Keratinocyte (primary cell): ENCODE data around the gene LRIT3. TPM values are rescaled to one million over a fixed set of nuclear protein-coding genes. Genes with fewer than 3 reads are reported as not detected.
"Not testable (repeated sequence)": the region's sequence is repeated elsewhere in the genome, so short reads cannot be mapped to it uniquely, and the experiment has no call there.

Source experiments
- DNase-seq: peaks from one replicate; pipeline ENCODE4 v3.0.0-alpha.2; 2011; ENCODE audit warnings: low read depth, missing footprints, low spot score
- FAIRE-seq: peaks from 2 replicates; lab custom pipeline; 2011; peaks lifted over from hg19 to GRCh38; lab: Jason Lieb, UNC
- H2AFZ ChIP-seq: 2 replicates; pipeline ENCODE4 v1.6.0; 2012; ENCODE audit warnings: low read length, control low read depth, inconsistent platforms; ENCODE audit not compliant: control insufficient read depth
- H3K27ac ChIP-seq: 2 replicates; pipeline ENCODE4 v1.5.1; 2011; ENCODE audit warnings: low read length; ENCODE audit not compliant: control insufficient read depth, insufficient read depth
- H3K27me3 ChIP-seq: 3 replicates; pipeline ENCODE4 v1.6.0; 2011; ENCODE audit warnings: low read length; ENCODE audit not compliant: control insufficient read depth, insufficient read depth; ENCODE audit errors: extremely low read depth
- H3K36me3 ChIP-seq, 2 experiments: 2 replicates in 1 of 2; 3 replicates in 1 of 2; pipeline ENCODE4 v1.5.1; 2011; ENCODE audit warnings: low read length in 2 of 2, mild to moderate bottlenecking in 1 of 2; ENCODE audit not compliant: control insufficient read depth in 2 of 2, insufficient read depth in 2 of 2; ENCODE audit errors: extremely low read depth in 1 of 2
- H3K4me1 ChIP-seq: 3 replicates; pipeline ENCODE4 v1.5.1; 2011; ENCODE audit warnings: low read length; ENCODE audit not compliant: control insufficient read depth, insufficient read depth; ENCODE audit errors: extremely low read depth
- H3K4me2 ChIP-seq: 3 replicates; pipeline ENCODE4 v1.6.0; 2011; ENCODE audit warnings: low read depth, low read length; ENCODE audit not compliant: control insufficient read depth, insufficient read depth; ENCODE audit errors: extremely low read depth
- H3K4me3 ChIP-seq, 3 experiments: fragments of 200-600 bp in 1 of 3; sonication (generic) in 1 of 3; 2 replicates in 2 of 3; 3 replicates in 1 of 3; pipeline ENCODE4 v1.5.1; 2011 to 2016; ENCODE audit warnings: low read length in 3 of 3, mild to moderate bottlenecking in 3 of 3, control low read depth in 2 of 3, inconsistent platforms in 1 of 3, low read depth in 1 of 3, mixed read lengths in 1 of 3, mixed run types in 1 of 3, moderate library complexity in 1 of 3; ENCODE audit not compliant: control insufficient read depth in 2 of 3, insufficient read depth in 2 of 3; ENCODE audit errors: extremely low read depth in 1 of 3
- H3K79me2 ChIP-seq: 2 replicates; pipeline ENCODE4 v1.6.0; 2012; ENCODE audit warnings: low read length; ENCODE audit not compliant: control insufficient read depth, insufficient read depth
- H3K9ac ChIP-seq: 3 replicates; pipeline ENCODE4 v1.6.0; 2011; ENCODE audit warnings: low read length; ENCODE audit not compliant: control insufficient read depth, insufficient read depth; ENCODE audit errors: extremely low read depth
- H3K9me1 ChIP-seq: 3 replicates; pipeline ENCODE4 v1.6.0; 2011; ENCODE audit warnings: low read length; ENCODE audit not compliant: control insufficient read depth, insufficient read depth; ENCODE audit errors: extremely low read depth
- H3K9me3 ChIP-seq: 2 replicates; pipeline ENCODE4 v1.5.1; 2012; ENCODE audit warnings: low read depth, low read length; ENCODE audit not compliant: control insufficient read depth
- H4K20me1 ChIP-seq: 3 replicates; pipeline ENCODE4 v1.6.0; 2011; ENCODE audit warnings: low read length; ENCODE audit not compliant: control insufficient read depth, insufficient read depth; ENCODE audit errors: extremely low read depth
- EZH2 ChIP-seq: IDR thresholded peaks from one replicate; pipeline ENCODE4 v1.6.1; 2012; ENCODE audit warnings: inconsistent platforms, mild to moderate bottlenecking, low read length, moderate library complexity
- dilution Hi-C: fragments of 300-500 bp; cut with MboI; formaldehyde crosslinking; loops from one replicate; pipeline ENCODE4 v1.7.0; 2020; ENCODE audit warnings: low sequenced_read_pairs; ENCODE audit not compliant: extremely low pct_ligation_motif_present
- polyA plus RNA-seq, 5 experiments: library from polyadenylated mRNA; depleted of rRNA in 3 of 5; stranded (reverse) in 3 of 5; stranded (forward) in 1 of 5; unstranded in 1 of 5; fragments of >200 nt; gene quantifications; 1 replicate in 1 of 5; 2 replicates in 3 of 5; 3 replicates in 1 of 5; pipeline versions ENCODE4 v1.2.1 to v1.2.3, GENCODE V29; 2011 to 2012; ENCODE audit warnings: missing spikeins in 2 of 5, low read depth in 1 of 5, low replicate concordance in 1 of 5
- TF ChIP-seq, protein P1 (sequence below), 3 experiments: IDR thresholded peaks in 1 of 3; conservative IDR thresholded peaks in 1 of 3; optimal IDR thresholded peaks in 1 of 3; 2 replicates in 2 of 3; 3 replicates in 1 of 3; pipeline versions ENCODE3 to v1.5.1; 2011; ENCODE audit warnings: low read length in 3 of 3, mild to moderate bottlenecking in 3 of 3, moderate library complexity in 2 of 3, control low read depth in 1 of 3, inconsistent platforms in 1 of 3; ENCODE audit not compliant: insufficient read depth in 2 of 3; ENCODE audit errors: extremely low read depth in 1 of 3

The LRIT3 gene
- polyA plus RNA-seq, 1 donor (not counting 4 experiments of a cell fraction or from before 2014, with no cell fraction given) = 0.09 TPM

DNA sequence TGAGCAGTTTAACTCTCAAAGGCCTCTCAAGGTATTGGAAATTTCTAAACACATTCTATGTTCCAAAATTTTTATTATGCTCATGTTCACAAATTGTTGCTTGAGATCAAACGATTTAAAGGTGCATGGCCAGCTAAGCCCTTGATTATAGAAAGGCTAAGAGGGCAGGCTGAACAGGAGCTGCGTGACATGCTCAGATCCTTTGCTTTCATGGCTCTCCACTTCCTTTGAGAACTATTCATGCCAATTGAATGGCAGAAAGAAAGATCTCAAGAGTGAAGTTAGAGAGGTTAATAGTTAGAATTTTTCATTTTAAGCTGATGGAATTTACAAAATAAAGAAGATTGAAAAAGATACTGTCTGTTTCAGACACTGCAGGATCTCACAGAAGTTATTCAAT, 594 bp downstream of the LRIT3 start:
- no peaks in the 10 kb centered on the region for H3K4me1 ChIP-seq
- H3K27ac ChIP-seq = no peak overlapping the region
- no peak overlapping the region for H2AFZ ChIP-seq
- H3K9ac ChIP-seq = no peak overlapping the region
- no peak for FAIRE-seq
- no peak overlapping the region for H3K4me3 ChIP-seq
- DNase-seq = no peak
- dilution Hi-C loops = no loop called here
- no peaks in the 10 kb centered on the region for H3K36me3 ChIP-seq
- TF ChIP-seq EZH2 = no peak
- TF ChIP-seq, protein P1, sequence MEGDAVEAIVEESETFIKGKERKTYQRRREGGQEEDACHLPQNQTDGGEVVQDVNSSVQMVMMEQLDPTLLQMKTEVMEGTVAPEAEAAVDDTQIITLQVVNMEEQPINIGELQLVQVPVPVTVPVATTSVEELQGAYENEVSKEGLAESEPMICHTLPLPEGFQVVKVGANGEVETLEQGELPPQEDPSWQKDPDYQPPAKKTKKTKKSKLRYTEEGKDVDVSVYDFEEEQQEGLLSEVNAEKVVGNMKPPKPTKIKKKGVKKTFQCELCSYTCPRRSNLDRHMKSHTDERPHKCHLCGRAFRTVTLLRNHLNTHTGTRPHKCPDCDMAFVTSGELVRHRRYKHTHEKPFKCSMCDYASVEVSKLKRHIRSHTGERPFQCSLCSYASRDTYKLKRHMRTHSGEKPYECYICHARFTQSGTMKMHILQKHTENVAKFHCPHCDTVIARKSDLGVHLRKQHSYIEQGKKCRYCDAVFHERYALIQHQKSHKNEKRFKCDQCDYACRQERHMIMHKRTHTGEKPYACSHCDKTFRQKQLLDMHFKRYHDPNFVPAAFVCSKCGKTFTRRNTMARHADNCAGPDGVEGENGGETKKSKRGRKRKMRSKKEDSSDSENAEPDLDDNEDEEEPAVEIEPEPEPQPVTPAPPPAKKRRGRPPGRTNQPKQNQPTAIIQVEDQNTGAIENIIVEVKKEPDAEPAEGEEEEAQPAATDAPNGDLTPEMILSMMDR (optimal IDR thresholded peaks at IDR 0.05 in 1 of 3, IDR thresholded peaks at IDR 0.05 in 1 of 3, conservative IDR thresholded peaks at IDR 0.05 in 1 of 3; ENCODE audit: extremely low read depth in 1 of 3, insufficient read depth in 2 of 3, low read length in 3 of 3) = no peak
- no peaks in the 10 kb centered on the region for H3K79me2 ChIP-seq
- H3K27me3 ChIP-seq = no peaks in the 10 kb centered on the region
- no peaks in the 10 kb centered on the region for H3K9me3 ChIP-seq
- no peak overlapping the region for H3K4me2 ChIP-seq
- no peaks in the 10 kb centered on the region for H3K9me1 ChIP-seq
- no peaks in the 10 kb centered on the region for H4K20me1 ChIP-seq

GRCh38 chr4:109850601-109851000, 2.7 kb downstream of the LRIT3 start:
- no peak overlapping the region for H2AFZ ChIP-seq
- dilution Hi-C loops = no loop called here
- DNase-seq (no peak), FAIRE-seq (no peak)
- H3K4me1 ChIP-seq = no peaks in the 10 kb centered on the region
- no peaks in the 10 kb centered on the region for H3K36me3 ChIP-seq
- TF ChIP-seq, protein P1 (optimal IDR thresholded peaks at IDR 0.05 in 1 of 3, IDR thresholded peaks at IDR 0.05 in 1 of 3, conservative IDR thresholded peaks at IDR 0.05 in 1 of 3; ENCODE audit: extremely low read depth in 1 of 3, insufficient read depth in 2 of 3, low read length in 3 of 3) = no peak
- TF ChIP-seq EZH2 = no peak
- H3K4me3 ChIP-seq = no peak overlapping the region
- no peaks in the 10 kb centered on the region for H3K79me2 ChIP-seq
- no peak overlapping the region for H3K9ac ChIP-seq
- no peaks in the 10 kb centered on the region for H3K27me3 ChIP-seq
- no peaks in the 10 kb centered on the region for H3K9me3 ChIP-seq
- no peak overlapping the region for H3K4me2 ChIP-seq
- H3K27ac ChIP-seq = no peak overlapping the region
- H4K20me1 ChIP-seq = no peaks in the 10 kb centered on the region
- no peaks in the 10 kb centered on the region for H3K9me1 ChIP-seq

DNA sequence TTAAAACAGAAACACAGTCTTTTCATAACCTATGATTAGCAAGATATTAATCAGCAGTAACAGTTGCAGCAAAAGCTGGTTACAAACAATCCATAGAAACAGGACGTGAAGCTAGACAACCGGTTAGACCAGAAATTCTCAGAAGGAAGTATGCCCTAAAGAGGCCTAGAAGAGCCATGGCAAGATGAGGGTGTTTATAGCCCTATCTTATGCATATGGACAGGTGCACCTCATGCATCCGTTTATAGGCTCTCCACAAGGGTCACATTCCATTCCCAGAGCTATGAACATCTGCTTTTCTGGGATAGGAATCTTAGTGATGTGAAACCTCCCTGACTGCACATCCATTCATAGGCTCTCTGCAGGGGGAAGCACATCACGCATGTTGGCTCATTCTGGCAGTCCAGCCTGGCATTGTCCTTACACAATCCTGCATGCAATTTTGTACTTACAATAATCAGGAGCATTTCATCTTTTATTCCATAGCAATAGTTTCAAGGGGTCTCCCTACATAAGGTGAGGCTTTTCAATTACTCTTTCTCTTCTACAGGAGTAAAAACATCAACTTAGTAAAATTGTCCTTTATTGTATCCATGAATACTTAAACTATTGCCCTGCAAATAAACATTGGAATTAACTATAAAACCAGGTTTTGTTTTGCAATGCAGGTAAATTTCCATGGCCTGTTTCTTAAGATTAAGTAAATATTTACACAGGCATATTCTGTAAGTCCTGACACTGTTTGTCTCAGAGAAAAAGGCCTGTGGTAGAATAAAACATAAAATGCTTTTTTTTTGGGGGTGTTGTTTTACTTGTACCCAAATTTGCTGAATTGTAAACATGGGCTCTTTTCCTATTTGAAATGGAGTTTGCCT, 11.8 kb downstream of the LRIT3 start:
- dilution Hi-C loops, DNase-seq, FAIRE-seq: not testable (repeated sequence)

More for the DNA sequence above, 11.8 kb downstream of the LRIT3 start:
- H3K4me2 ChIP-seq, H3K9ac ChIP-seq, H2AFZ ChIP-seq, H3K9me3 ChIP-seq, H3K36me3 ChIP-seq, H3K27me3 ChIP-seq, H3K4me3 ChIP-seq, H3K9me1 ChIP-seq, H3K79me2 ChIP-seq, H3K4me1 ChIP-seq, H4K20me1 ChIP-seq, H3K27ac ChIP-seq: not testable (repeated sequence)
